ENCODE measurements around the gene CES2. TPM values are rescaled to one million over a fixed set of nuclear protein-coding genes. Genes with fewer than 3 reads are reported as not detected.

CES2 gene
- total and polyA plus RNA-seq, 7 donors = 21.8 to 163 (median 25.5) TPM

DNA sequence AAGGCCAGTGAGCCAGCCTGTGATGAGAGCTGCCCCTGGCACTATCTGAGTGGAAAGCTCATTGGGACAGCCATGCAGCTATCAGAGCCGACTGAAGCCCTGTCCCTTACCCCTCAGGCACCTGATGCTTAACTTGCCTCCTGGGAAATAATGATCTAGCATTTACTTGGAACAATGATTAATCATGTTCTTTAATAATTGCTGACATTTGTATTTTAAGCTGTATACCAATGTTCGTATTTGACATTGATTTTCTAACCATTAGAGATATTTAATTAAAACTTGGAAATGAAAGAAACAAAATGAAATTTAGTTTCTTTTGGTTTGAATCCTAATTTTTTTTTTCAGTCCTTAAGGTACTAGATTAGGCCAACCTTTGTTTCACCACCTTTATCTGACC is 44.5 kb upstream of the CES2 start:
- DNase-seq = no peak
- Histone ChIP-seq H3K36me3 (peaks cover 0 to 14% (median 0%) of the 10 kb centered on the region in 4 donors), H3K27ac (no peak overlapping the region), H3K4me1 (peaks cover 0 to 6% (median 3%) of the 10 kb centered on the region in 4 donors), H3K4me3 (no peak overlapping the region), H3K27me3 (no peaks in the 10 kb centered on the region), H3K9me3 (no peaks in the 10 kb centered on the region)
- WGBS, 2 donors = 90 to 95% methylated on average over 2 of the region's 2 CpGs
- TF ChIP-seq POLR2A (IDR thresholded peaks at IDR 0.05) (no peak), EP300 (IDR thresholded peaks at IDR 0.05) (no peak), POLR2AphosphoS5 (IDR thresholded peaks at IDR 0.05) (no peak)
- TF ChIP-seq, protein P1, sequence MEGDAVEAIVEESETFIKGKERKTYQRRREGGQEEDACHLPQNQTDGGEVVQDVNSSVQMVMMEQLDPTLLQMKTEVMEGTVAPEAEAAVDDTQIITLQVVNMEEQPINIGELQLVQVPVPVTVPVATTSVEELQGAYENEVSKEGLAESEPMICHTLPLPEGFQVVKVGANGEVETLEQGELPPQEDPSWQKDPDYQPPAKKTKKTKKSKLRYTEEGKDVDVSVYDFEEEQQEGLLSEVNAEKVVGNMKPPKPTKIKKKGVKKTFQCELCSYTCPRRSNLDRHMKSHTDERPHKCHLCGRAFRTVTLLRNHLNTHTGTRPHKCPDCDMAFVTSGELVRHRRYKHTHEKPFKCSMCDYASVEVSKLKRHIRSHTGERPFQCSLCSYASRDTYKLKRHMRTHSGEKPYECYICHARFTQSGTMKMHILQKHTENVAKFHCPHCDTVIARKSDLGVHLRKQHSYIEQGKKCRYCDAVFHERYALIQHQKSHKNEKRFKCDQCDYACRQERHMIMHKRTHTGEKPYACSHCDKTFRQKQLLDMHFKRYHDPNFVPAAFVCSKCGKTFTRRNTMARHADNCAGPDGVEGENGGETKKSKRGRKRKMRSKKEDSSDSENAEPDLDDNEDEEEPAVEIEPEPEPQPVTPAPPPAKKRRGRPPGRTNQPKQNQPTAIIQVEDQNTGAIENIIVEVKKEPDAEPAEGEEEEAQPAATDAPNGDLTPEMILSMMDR (IDR thresholded peaks at IDR 0.05) = no peak
- intact Hi-C loops (cut with DNase I) = loop anchor here (10.0 kb wide), 1 partner anchor 264 kb away; the partner anchor contains the start of genes B3GNT9, FBXL8 and TRADD

DNA sequence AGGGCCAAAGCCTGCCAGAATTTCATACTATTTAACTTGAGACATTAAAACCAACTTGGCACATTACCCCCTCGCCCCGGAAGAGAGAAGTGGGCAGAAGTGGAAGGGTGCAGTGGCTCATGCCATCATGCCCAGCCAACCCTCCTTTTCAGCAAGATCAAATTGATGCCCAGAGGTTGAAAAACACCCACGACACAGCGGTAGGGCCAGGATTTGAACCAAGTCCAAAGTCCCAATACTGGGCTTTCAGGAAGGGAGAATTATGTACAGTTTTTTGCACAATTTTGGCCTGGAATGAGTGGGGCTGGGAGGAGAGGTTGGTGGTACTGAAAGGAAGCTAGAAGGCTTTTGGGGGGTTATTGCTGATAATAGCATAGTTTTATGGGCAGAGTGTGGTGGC is 44.0 kb upstream of the CES2 start:
- Histone ChIP-seq H3K27ac (no peak overlapping the region), H3K9me3 (no peaks in the 10 kb centered on the region), H3K4me3 (no peak overlapping the region), H3K4me1 (peaks cover 0 to 7% (median 3%) of the 10 kb centered on the region in 4 donors), H3K36me3 (peaks cover 0 to 8% (median 0%) of the 10 kb centered on the region in 4 donors), H3K27me3 (no peaks in the 10 kb centered on the region)
- 84 to 92% methylated on average over 4 of the region's 4 CpGs for WGBS, 2 donors
- intact Hi-C loops (cut with DNase I) = loop anchor here (10.0 kb wide), 1 partner anchor 263 kb away; the partner anchor contains the start of genes B3GNT9, FBXL8 and TRADD
- TF ChIP-seq, protein P1 (IDR thresholded peaks at IDR 0.05) = no peak
- TF ChIP-seq POLR2AphosphoS5 (IDR thresholded peaks at IDR 0.05) (no peak), POLR2A (IDR thresholded peaks at IDR 0.05) (no peak), EP300 (IDR thresholded peaks at IDR 0.05) (no peak)
- DNase-seq = no peak

GRCh38 chr16:66891797-66892196 is 43.5 kb upstream of the CES2 start:
- Histone ChIP-seq H3K9me3 (no peaks in the 10 kb centered on the region), H3K4me1 (peaks cover 0 to 7% (median 3%) of the 10 kb centered on the region in 4 donors), H3K27me3 (no peaks in the 10 kb centered on the region), H3K4me3 (no peak overlapping the region), H3K27ac (no peak overlapping the region), H3K36me3 (peaks cover 0 to 4% (median 0%) of the 10 kb centered on the region in 4 donors)
- intact Hi-C loops (cut with DNase I) = loop anchor here (10.0 kb wide), 1 partner anchor 263 kb away; the partner anchor contains the start of genes B3GNT9, FBXL8 and TRADD
- WGBS, 2 donors = 90 to 95% methylated on average over 6 of the region's 6 CpGs
- no peak for TF ChIP-seq POLR2A (IDR thresholded peaks at IDR 0.05)
- TF ChIP-seq EP300 (IDR thresholded peaks at IDR 0.05) = no peak
- TF ChIP-seq POLR2AphosphoS5 (IDR thresholded peaks at IDR 0.05) = no peak
- TF ChIP-seq, protein P1 (IDR thresholded peaks at IDR 0.05) = no peak
- no peak for DNase-seq

GRCh38 chr16:66894055-66894454 is 41.3 kb upstream of the CES2 start:
- no peak for TF ChIP-seq POLR2A (IDR thresholded peaks at IDR 0.05)
- no peak for TF ChIP-seq POLR2AphosphoS5 (IDR thresholded peaks at IDR 0.05)
- no peak for TF ChIP-seq EP300 (IDR thresholded peaks at IDR 0.05)
- TF ChIP-seq, protein P1 (IDR thresholded peaks at IDR 0.05) = no peak
- Histone ChIP-seq H3K27ac (no peak overlapping the region), H3K27me3 (no peaks in the 10 kb centered on the region), H3K36me3 (no peaks in the 10 kb centered on the region), H3K4me3 (no peak overlapping the region), H3K9me3 (no peaks in the 10 kb centered on the region), H3K4me1 (peaks cover 0 to 20% (median 17%) of the 10 kb centered on the region in 4 donors)
- intact Hi-C loops (cut with DNase I) = loop anchor here (10.0 kb wide), 1 partner anchor 261 kb away; the partner anchor contains the start of genes B3GNT9, FBXL8 and TRADD
- 75 to 83% methylated on average over 2 of the region's 2 CpGs for WGBS, 2 donors
- no peak for DNase-seq

All from sigmoid colon (tissue), 7 donors.